ENCODE results near the gene CCL3.
"Not testable (repeated sequence)": the region's sequence is repeated elsewhere in the genome, so short reads cannot be mapped to it uniquely, and the experiment has no call there.

CCL3 gene

DNA sequence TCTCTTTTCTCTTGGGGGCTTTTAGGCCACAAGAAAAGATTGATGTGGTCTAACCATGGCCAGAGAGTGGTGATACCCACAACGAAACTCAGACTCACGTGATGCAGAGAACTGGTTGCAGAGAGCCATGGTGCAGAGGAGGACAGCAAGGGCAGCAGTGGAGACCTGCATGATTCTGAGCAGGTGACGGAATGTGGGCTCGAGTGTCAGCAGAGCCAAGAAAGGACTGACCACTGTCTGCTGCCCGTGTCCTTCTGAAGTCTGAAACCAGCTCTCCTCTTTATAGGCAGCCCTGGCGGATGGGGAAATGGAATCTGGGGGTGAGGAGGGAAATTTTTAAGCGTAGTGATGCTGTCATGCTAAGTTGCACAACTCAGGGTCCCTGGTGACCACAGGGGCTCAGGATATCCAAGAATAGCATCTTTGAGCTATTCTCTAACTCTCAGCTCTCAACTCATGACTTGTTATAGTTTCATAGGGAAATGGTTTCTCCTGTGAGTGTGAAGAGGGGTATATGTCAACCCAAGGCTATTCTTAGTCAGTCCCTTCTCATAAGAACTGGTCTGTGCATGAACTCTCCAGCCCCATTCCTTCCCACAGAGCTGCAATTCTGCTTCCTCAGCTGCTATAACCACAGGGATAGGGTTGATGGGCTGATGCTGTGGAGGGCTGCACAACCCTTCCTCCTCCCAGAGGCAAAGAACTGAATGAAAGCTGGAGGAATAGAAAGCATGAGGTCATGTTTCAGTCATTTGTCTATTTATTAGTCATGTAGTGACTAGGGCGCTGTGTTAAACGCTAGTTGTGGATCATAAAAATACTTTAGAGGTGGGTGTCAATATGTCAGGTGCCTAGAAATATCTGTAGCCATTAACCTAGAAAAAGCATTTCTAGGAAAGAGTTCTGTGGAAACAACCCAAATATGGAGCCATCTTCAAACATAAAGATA lies at the start of gene CCL3:
CCL3 (minus strand) TSS at position 256 of the 949 bp plus-strand sequence; CDS start at position 171, 85 bp downstream.
- DNase-seq (ENCODE audit: low spot score): no peak

DNA sequence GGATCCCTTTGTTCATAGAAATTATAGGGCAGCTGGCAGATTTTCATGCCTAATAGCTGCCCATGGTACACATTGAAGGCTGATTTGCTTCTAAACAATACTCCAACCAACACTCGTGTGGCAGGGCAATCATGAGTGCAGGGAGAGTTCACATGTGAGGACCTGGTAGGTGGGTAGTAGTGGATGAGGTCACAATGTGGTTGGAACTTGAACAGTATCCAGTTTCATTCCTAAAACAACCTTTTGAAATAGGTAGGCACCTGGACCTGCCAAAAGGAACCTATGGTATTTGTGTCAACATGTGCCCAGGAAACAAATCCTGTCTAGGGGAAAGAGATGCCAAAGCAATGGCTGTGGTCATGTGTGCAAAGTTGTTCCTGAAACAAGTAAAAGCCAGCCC lies 46.5 kb upstream of the CCL3 start:
- no peak for DNase-seq (ENCODE audit: low spot score)

DNA sequence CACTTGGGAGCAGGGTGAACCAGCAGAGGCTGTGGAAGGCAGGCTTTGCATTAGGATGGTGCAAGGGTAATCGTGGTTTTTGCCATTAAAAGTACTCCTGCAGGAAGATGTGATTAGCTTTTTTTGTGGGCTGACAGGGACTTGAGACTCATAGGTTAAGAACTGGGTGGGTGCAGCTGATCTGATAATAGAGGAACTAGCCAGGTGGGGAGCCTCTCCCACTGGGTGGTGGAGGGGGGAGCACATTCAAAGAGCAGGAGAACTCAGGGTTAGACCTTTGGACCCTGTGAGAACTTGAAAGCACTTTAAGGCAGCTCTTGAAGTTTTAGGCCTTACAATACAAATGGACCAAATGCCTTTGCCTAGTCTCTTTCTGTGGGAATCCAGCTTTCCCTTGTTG lies 46.1 kb upstream of the CCL3 start:
- DNase-seq (ENCODE audit: low spot score): no peak

DNA sequence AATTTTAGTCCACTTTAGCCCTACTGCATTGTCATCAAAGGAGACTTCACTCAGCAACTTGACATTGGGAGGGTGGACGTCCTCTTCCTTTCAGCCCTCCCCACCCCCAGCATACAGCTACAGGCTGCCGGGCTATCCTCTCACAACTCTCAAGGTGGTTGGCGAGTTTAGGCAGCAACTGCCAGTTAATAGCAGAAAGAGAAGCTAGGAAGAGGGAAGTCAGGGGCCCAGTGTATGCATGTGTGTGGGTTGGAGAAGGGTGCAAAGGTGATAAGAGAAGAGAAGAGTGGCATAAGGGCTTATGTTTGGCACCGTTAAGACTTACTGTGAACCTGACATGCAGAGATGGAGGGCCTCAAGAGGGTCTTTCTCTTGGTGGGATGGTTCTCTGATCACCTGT lies 45.5 kb upstream of the CCL3 start:
- no peak for DNase-seq (ENCODE audit: low spot score)

DNA sequence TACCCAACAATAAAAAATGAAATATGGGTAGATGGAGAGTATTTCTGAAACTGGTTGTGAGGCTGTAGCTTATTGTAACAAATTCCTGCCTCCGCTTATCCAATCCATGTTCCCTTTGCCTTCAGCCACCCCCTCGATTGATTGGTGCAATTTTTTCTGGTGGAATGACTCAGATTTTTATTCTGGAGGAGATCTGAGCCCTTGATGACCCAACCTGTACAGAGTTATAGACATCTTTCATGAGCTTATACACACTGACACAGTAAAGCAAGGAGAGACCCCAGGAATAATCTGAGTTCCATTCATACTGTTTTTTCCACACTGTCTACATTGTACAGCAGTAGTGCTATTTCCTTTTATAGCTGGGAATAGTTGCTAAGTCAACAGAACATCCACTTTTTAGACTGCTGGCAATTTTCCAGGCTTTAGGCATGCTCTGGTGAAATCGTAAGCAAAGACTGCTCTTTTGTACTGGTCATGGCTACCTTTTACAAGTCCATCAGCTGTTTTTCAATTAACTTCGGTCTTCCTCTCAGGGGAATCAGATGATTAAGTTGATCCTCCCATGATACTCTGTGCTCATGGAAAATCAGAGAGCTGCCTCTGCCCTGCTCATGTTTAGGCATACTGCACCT lies 43.8 kb upstream of the CCL3 start:
- no peak for DNase-seq (ENCODE audit: low spot score)

DNA sequence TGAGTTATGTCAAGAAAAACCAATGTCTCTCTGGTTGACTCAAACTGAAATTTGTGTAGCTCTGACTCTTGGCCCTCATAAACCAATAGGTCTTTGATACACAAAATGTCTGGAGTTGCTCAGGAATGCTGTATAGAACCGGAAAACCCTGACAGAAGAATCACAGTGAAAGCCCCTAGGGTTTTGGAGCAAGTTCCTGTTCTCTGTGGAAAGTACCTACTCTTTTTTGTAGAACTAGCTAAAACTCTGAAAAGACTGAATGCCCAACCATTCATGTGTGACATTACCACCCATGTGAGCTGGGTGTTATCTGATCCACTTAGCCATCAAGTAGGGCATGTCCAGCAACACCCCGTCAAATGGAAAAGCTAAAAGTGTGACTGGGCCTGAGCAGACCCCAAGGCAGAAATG lies 42.5 kb upstream of the CCL3 start:
- DNase-seq (ENCODE audit: low spot score): no peak

DNA sequence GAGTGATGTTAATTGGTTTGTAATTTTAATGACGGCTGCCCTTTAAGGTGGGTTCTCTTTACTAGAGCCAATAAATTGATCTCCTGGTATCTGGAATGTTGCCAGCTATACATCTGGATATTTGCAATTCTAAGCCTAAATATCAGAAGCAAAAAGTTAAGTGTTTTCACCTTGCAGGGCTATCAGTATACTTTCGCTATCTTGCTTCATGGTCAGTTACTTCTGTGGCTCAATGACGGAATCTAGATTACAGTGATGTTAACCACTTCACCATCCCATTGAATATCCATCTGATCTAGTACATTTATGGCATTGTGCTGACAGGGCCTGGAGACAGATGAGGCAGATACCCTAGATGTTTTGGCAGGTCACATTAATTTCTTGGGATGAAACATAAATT lies 42.0 kb upstream of the CCL3 start:
- no peak for DNase-seq (ENCODE audit: low spot score)

DNA sequence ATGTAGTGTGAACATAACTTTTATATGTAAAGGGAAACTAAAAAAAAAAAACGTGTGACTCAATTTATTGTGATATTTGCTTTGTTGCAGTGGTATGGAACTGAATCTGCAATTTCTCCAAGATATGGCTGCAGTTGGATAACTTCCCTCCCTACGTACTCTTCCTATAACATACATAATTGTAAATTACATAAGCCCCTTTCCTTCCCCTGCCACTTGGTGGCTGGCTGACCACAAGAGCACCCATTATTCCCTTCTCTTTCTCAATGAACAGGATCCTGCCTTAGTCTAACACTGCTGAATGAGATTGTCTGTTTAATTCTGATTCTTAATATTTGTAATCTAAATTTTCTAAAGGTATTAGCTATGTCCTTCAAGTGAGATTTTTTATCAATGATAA lies 41.5 kb upstream of the CCL3 start:
- no peak for DNase-seq (ENCODE audit: low spot score)

DNA sequence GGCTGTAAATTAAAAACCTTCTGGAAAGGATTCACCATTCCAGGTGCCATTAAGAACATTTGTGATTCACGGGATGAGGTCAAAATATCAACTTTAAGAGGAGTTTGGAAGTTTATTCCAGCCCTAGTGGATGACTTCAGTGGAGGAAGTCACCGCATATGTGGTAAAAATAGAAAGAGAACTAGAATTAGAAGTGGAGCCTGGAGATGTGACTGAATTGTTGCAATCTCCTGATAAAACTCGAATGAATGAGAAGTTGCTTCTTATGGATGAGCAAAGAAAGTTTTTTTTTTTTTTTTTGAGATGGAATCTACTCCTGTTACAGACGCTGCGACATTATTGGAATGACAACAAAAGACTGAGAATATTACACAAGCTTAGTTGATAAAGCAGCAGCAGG lies 40.4 kb upstream of the CCL3 start:
- no peak for DNase-seq (ENCODE audit: low spot score)

DNA sequence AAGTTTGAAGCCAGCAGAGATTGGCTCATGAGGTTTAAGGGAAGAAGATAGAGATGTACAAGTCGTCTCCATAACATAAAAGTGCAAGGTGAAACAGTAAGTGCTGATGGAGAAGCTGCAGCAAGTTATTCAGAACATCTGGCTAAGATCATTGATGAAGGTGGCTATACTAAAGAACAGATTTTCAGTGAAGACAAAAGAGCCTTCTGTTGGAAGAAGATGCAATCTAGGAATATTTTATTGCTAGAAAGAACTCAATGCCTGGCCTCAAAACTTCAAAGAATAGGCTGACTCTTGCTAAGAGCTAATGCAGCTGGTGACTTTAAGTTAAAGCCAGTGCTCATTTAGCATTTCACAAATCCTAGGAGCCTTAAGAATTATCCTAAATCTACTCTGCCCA lies 39.7 kb upstream of the CCL3 start:
- no peak for DNase-seq (ENCODE audit: low spot score)

DNA sequence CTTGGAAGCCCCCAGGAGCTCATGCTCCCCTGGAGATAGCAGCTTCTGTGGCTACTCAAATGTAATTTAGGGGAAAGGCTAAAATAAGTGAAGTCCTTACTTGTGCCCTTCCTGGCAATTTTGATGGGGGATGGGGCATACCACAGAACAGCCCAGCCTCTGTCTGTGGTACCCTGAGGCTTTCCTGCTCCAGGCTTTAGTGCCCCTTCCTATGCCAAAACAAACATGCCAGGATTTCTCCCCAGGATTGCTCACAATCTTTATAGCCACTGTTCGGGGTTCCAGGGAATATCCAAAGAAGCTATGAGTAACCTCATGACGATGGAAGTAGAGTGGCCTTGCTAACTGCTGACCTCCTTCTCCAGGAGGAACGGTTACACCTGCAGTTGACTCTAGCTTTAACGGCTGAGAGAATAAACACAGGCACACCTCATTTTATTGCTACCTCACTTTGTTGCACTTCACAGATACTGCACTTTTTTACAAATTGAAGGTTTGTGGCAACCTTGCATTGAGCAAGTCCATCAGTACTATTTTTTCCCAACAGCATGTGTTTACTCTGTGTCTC lies 38.6 kb upstream of the CCL3 start:
- DNase-seq (ENCODE audit: low spot score): no peak

DNA sequence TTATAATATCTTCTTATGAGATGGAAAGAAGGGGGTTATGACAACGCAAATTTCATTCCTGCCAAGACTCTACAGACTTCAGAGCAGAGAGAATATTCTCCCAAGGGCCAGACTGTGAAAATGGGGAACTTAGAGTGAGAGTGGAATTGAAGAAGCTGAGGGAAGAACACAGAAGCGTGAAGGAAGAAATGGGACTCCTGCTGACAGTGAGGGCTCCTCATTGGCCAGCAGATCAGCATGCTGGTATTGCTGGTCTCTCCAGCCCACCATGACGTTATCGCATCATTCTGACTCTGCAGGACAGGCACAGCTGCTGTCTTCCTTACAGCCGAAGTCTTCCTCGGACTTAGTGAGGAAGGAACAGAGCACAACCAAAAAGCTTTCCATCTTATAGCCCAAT lies 38.0 kb upstream of the CCL3 start:
- DNase-seq (ENCODE audit: low spot score): no peak

DNA sequence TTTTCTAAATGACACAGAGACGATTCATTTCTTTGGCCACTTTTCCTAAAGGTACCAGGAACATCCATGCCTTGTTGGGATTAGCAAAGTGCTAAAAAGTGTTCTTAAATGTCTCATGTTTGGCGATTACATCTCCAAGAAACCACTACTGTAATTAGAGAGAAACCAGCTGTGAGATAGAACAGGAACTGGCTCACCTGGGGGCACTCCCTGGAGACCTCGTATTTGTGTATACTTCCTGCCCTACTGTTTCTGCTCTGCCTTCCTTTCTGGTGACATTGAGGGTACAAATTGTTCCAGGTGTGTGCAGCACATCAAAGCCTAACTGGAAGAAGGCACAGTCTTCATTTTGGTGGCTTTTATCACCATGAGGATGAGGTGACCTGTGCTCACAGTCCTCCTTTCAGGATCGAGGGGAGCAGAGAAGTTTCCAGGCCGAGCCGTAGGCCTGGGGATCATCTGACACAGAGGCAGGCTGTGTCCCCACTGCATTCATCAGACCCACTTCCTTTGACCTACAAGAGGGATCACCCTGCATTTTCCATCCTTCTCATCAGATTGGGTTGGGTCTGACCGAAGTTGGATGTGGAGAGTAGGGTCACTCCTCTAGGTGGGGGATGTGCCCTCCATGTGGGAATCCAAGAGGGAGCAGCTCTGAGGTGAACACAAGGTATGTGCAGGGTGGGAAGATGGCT lies 37.4 kb upstream of the CCL3 start:
- DNase-seq (ENCODE audit: low spot score): no peak

DNA sequence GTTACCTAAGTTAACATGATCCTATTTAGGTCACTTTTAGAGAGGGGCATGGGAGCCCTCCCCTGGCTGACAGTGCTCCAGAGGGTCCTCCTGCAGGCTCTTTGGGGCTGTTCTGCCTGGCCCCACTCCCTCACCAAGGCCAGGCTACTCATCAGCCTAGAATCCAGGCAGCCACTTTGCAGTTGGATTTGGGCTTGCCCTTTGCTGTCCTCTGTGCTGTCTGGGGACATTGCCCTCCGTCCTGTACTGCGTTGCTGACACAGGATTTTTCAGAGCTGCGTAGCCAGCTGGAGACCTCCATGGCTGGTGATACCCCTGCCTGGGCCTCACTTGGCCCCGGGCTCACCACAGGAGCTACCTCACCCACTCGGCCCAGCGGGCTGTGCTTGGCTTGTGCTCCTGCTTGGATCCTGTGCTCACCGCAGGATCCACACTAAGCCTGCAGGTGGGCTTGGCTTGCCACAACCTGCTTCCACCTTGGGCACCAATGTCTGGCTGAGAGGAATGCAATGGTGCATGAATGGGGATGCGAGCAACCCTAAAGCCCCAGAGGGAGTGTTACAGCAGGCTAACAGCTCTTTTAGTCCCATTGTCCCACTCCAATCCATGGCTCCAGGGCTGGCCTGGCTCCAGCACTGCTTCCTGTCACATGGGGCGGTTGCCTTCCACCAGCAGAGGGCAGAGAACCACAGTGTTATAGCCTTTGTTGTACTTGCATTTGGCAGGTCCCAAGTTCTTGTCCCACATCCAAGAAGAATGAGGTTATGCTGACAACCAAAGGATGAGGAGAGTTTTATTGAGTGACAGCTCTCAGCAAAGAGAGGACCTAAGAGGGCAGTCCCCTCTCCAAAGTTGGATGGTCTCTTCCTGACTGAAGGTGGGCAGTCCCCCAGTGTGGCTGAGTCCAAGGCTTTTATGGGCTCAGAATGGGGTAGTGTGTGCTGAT lies 35.2 kb upstream of the CCL3 start:
- DNase-seq (ENCODE audit: low spot score): no peak

DNA sequence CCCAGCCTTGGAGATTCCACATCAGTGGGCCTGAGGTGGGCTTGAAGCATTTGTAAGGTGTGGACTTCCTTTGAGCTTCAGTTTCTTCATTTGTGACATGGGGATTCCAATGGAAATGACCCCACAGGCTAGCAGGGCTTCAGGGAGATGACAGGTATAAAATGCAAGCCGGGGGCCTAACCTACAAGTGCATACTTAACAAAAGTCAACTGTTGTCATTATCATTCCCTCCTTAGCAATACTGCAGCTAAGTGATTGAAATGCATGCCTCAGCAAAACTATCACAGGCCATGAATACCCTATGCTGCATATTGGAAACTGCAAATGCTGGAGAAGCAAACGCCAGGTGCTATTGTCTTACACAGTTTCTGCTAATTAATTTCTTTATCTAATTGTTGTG lies 33.5 kb upstream of the CCL3 start:
- DNase-seq (ENCODE audit: low spot score): no peak

DNA sequence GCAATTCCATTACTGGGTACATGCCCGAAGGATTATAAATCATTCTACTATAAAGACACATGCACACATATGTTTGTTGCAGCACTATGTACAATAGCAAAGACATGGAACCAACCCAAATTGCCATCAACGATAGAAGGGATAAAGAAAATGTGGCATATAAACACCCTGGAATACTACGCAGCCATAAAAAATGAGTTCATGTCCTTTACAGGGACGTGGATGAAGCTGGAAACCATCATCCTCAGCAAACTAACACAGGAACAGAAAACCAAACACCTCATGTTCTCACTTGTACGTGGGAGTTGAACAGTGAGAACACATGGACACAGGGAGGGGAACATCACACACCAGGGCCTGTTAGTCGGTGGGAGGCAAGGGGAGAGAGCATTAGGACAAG lies 31.2 kb upstream of the CCL3 start:
- DNase-seq (ENCODE audit: low spot score): not testable (repeated sequence)

DNA sequence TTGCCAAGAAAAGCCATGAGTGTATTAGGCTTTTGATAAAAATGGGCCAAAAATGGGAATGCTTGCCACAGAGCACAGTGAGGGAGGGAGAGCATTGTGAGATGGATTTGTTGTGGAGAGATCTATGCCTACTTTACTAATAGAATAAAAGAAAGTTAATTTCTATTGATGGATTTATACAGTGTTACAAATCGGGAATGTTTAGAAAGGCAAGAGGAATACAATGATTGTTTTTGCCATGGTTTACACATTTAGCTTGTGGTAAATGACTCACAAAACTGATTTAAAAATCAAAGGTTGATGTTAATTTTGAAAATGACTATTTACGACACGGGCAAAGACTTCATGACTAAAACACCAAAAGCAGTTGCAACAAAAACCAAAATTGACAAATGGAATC lies 30.3 kb upstream of the CCL3 start:
- DNase-seq (ENCODE audit: low spot score): no peak

DNA sequence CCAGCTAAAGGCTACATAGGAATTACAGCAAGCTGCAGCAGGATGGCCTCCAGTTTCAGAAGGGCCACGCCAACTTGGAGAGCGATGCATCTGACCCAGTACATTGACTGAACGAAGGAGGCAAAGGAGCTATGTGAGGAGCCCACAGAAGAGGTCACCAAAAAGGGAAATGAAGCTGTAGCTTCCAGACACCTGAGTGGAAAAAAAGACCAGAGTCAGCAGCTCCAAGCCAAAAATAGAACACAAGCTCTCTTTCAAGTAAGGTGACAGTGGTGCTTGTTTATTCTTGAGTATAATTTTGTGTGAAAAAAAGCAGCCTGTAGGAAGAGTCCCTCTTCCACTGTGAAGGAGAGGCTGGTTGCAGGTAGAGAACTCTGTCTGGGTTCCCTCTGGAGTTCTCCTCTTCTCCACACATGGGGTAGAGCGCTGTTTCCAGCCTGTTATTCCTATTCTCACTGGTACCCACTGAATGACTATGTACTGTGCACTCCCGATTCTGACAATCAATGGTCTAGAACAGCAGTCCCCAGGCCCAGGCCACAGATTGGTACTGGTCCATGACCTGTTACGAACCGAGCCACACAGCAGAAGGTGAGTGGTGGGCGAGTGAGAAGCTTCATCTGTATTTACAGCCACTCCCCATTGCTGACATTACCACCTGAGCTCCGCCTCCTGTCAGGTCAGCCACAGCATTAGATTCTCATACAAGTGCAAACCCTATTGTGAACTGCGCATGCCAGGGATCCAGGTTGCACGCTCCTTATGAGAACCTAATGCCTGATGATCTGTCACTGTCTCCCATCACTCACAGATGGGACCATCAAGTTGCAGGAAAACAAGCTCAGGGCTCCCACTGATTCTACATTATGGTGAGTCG lies 28.8 kb upstream of the CCL3 start:
- DNase-seq (ENCODE audit: low spot score): no peak

DNA sequence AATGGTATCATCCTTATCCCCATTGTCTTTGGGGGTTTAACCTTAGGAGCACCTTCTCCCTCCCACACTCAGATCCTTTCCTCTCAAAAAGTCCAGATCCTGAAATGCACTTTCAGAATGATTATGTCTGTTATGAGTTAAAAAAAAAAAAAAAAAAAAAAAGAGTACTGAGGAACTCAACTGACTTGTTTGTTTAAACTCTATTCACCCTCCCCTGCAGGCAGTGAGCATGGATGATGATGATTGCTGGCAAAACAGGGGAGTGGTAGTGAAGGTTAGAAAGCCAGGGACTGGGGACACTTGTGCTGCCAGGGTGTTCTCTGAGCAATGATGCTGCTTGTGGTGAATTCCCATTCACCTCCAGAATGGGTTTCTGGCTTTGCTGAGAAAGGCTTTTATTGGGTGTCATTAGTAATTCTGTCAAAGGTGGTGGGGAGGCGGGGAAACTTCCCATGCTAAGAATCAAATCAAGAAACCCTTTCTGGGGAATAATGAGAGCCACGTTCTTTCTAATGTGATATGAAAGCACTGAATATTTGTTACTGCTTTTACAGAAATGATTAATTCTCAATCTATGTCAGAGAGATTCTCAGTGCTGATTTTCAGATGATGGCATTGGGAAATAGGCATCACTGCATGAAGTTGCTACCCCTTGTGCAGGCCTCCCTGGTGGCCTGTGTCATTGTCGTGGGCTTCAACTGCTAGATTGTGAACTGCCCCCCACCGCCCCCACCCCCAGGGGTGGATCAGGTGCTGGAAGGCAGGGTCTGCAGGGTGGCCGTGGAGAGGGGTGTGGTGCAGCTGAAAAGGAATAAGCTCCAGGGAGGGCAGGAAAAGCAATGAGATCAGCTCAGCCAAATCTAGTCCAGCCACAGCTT lies 27.8 kb upstream of the CCL3 start:
- no peak for DNase-seq (ENCODE audit: low spot score)

DNA sequence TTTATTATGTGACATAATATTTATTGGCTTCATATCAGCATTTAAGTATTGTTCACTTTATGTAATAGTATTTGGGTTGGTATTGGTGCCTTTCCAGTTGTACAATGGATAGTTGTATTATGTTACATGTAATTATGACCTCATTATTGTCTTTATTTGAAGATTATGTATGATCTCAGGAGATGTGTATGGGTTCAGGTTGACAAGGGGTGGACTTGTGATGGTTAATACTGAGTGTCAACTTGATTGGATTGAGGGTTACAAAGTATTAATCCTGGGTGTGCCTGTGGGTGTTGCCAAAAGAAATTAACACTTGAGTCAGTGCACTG lies 25.7 kb upstream of the CCL3 start:
- DNase-seq (ENCODE audit: low spot score): not testable (repeated sequence)
